MM.1S (cell line): Measurements from ENCODE around the gene LRRC3B.

ENCODE experiments used
- EZH2phosphoT487 ChIP-seq: fragments of 300-600 bp; sonication (generic); IDR thresholded peaks from 2 replicates; pipeline ENCODE4 v1.6.1; 2018; ENCODE audit warnings: antibody characterized with exemption, low read length
- TF ChIP-seq, protein P1 (sequence below): fragments of 300-600 bp; sonication (generic); IDR thresholded peaks from 2 replicates; pipeline ENCODE4 v1.5.1; 2016; ENCODE audit warnings: antibody characterized with exemption, low read length, mixed read lengths

DNA sequence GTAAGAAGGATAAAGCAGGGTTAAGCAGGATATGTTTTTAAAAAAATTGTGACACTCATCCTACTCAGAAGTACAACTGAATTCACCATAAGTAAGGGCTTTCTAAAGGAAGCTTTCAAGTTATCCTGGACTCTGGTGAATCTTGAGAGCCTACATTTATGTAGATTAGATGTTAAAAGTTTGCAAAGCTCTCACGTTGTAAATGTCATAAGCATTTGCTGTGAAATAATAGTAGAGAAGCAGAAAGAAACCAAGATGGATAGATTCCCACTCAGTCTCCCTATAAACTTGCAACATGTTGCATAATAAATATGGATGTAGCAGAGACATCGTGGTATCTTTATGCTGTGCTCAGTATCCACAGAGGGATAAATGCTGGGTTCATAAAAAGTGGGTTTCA lies 77.0 kb downstream of the LRRC3B start:
- no peak for TF ChIP-seq EZH2phosphoT487
- TF ChIP-seq, protein P1, sequence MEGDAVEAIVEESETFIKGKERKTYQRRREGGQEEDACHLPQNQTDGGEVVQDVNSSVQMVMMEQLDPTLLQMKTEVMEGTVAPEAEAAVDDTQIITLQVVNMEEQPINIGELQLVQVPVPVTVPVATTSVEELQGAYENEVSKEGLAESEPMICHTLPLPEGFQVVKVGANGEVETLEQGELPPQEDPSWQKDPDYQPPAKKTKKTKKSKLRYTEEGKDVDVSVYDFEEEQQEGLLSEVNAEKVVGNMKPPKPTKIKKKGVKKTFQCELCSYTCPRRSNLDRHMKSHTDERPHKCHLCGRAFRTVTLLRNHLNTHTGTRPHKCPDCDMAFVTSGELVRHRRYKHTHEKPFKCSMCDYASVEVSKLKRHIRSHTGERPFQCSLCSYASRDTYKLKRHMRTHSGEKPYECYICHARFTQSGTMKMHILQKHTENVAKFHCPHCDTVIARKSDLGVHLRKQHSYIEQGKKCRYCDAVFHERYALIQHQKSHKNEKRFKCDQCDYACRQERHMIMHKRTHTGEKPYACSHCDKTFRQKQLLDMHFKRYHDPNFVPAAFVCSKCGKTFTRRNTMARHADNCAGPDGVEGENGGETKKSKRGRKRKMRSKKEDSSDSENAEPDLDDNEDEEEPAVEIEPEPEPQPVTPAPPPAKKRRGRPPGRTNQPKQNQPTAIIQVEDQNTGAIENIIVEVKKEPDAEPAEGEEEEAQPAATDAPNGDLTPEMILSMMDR = no peak
